ENCODE measurements around the gene MEGF9. TPM values are rescaled to one million over a fixed set of nuclear protein-coding genes. Genes with fewer than 3 reads are reported as not detected.

MEGF9 gene
- total RNA-seq, 1 experiment from 2014 or later = 12.2 TPM

GRCh38 chr9:120701248-120701647, 13.0 kb downstream of the MEGF9 start:
- intact Hi-C loops (cut with micrococcal nuclease; ENCODE audit: unreplicated experiment) = no loop called here
- no peak overlapping the region for H3K27ac ChIP-seq (ENCODE audit: low read depth, low read length, poor library complexity, severe bottlenecking)
- no peaks in the 10 kb centered on the region for H3K27me3 ChIP-seq (replicated peaks; ENCODE audit: insufficient read depth, low read depth, low read length, poor library complexity)
- BruUV-seq (replicated peaks) = no TSS peak
- no peaks in the 10 kb centered on the region for H3K9me3 ChIP-seq (ENCODE audit: low read depth, low read length, poor library complexity, severe bottlenecking)
- DNase-seq (ENCODE audit: low spot score) = no peak
- ChIA-PET POLR2A (ENCODE audit: low non-redundant PET) (interaction anchor here (0.6 kb wide), 1 partner anchor 11 kb away, joined by 4 read pairs; no protein-coding TSS in a partner anchor), CTCF (no interaction called here)
- no peaks in the 10 kb centered on the region for H3K4me1 ChIP-seq (ENCODE audit: insufficient read depth, low read length, poor library complexity, severe bottlenecking)
- H3K4me3 ChIP-seq (ENCODE audit: low read depth, low read length, poor library complexity, severe bottlenecking) = no peak overlapping the region
- H3K36me3 ChIP-seq (ENCODE audit: insufficient read depth, low read length, poor library complexity, severe bottlenecking) = no peaks in the 10 kb centered on the region
- TF ChIP-seq CTCF (conservative IDR thresholded peaks at IDR 0.05; ENCODE audit: low read depth, low read length) (no peak), EZH2 (IDR thresholded peaks at IDR 0.05; ENCODE audit: borderline replicate concordance, low read depth, low read length, poor library complexity, severe bottlenecking) (no peak)

- Histone ChIP-seq H3K27ac (ENCODE audit: low read depth, low read length, poor library complexity, severe bottlenecking) (no peak overlapping the region), H3K27me3 (replicated peaks; ENCODE audit: insufficient read depth, low read depth, low read length, poor library complexity) (no peaks in the 10 kb centered on the region), H3K36me3 (ENCODE audit: insufficient read depth, low read length, poor library complexity, severe bottlenecking) (no peaks in the 10 kb centered on the region), H3K9me3 (ENCODE audit: low read depth, low read length, poor library complexity, severe bottlenecking) (no peaks in the 10 kb centered on the region), H3K4me1 (ENCODE audit: insufficient read depth, low read length, poor library complexity, severe bottlenecking) (peaks cover under 1% of the 10 kb centered on the region), H3K4me3 (ENCODE audit: low read depth, low read length, poor library complexity, severe bottlenecking) (no peak overlapping the region)
- TF ChIP-seq CTCF (conservative IDR thresholded peaks at IDR 0.05; ENCODE audit: low read depth, low read length) (no peak), EZH2 (IDR thresholded peaks at IDR 0.05; ENCODE audit: borderline replicate concordance, low read depth, low read length, poor library complexity, severe bottlenecking) (no peak)
- intact Hi-C loops (cut with micrococcal nuclease; ENCODE audit: unreplicated experiment) = no loop called here
- ChIA-PET CTCF (no interaction called here), POLR2A (ENCODE audit: low non-redundant PET) (no interaction called here)
- no peak for DNase-seq (ENCODE audit: low spot score)
- BruUV-seq (replicated peaks) = no TSS peak
These were observed 15.5 kb downstream of the MEGF9 start for GRCh38 chr9:120698766-120699165.

GRCh38 chr9:120697448-120697847, 16.8 kb downstream of the MEGF9 start:
- no peak for TF ChIP-seq EZH2 (IDR thresholded peaks at IDR 0.05; ENCODE audit: borderline replicate concordance, low read depth, low read length, poor library complexity, severe bottlenecking)
- no peak for TF ChIP-seq CTCF (conservative IDR thresholded peaks at IDR 0.05; ENCODE audit: low read depth, low read length)
- no TSS peak for BruUV-seq (replicated peaks)
- Histone ChIP-seq H3K4me3 (ENCODE audit: low read depth, low read length, poor library complexity, severe bottlenecking) (no peak overlapping the region), H3K27ac (ENCODE audit: low read depth, low read length, poor library complexity, severe bottlenecking) (no peak overlapping the region), H3K9me3 (ENCODE audit: low read depth, low read length, poor library complexity, severe bottlenecking) (no peaks in the 10 kb centered on the region), H3K36me3 (ENCODE audit: insufficient read depth, low read length, poor library complexity, severe bottlenecking) (no peaks in the 10 kb centered on the region), H3K27me3 (replicated peaks; ENCODE audit: insufficient read depth, low read depth, low read length, poor library complexity) (no peaks in the 10 kb centered on the region), H3K4me1 (ENCODE audit: insufficient read depth, low read length, poor library complexity, severe bottlenecking) (peaks cover 14% of the 10 kb centered on the region)
- ChIA-PET POLR2A (ENCODE audit: low non-redundant PET) (no interaction called here), CTCF (no interaction called here)
- no peak for DNase-seq (ENCODE audit: low spot score)
- intact Hi-C loops (cut with micrococcal nuclease; ENCODE audit: unreplicated experiment) = no loop called here
